GM23338 (cell line): ENCODE results near the gene TBX6. TPM values are rescaled to one million over a fixed set of nuclear protein-coding genes. Genes with fewer than 3 reads are reported as not detected.
"Not testable (repeated sequence)": the region's sequence is repeated elsewhere in the genome, so short reads cannot be mapped to it uniquely, and the experiment has no call there.

Source experiments
- ATAC-seq: fragments of 200-7000 bp; cut with Tn5 transposase; 3 replicates; pipeline ENCODE4 v1.9.1; 2020
- DNase-seq: peaks from one replicate; pipeline ENCODE4 v3.0.0-alpha.2; 2015; ENCODE audit warnings: low spot score
- H2AFZ ChIP-seq: fragments of 200-600 bp; sonication (generic); 2 replicates; pipeline ENCODE4 v1.8.0; 2016; ENCODE audit warnings: antibody characterized with exemption, mild to moderate bottlenecking, moderate library complexity
- H3F3A ChIP-seq: fragments of 200-600 bp; sonication (generic); replicated peaks from 2 replicates; pipeline ENCODE4 v1.8.0; 2017; ENCODE audit warnings: antibody characterized with exemption, mixed run types, low read depth
- H3K27ac ChIP-seq: fragments of 200-600 bp; sonication (generic); 2 replicates; pipeline ENCODE4 v1.6.1; 2016; ENCODE audit warnings: low read depth
- H3K27me3 ChIP-seq: fragments of 200-600 bp; sonication (generic); 2 replicates; pipeline ENCODE4 v1.8.0; 2016; ENCODE audit warnings: mild to moderate bottlenecking, mixed run types, moderate library complexity; ENCODE audit not compliant: insufficient read depth
- H3K36me3 ChIP-seq: fragments of 200-600 bp; sonication (generic); 2 replicates; pipeline ENCODE4 v1.8.0; 2016; ENCODE audit warnings: mild to moderate bottlenecking; ENCODE audit not compliant: insufficient read depth
- H3K4me1 ChIP-seq: fragments of 200-600 bp; sonication (generic); 2 replicates; pipeline ENCODE4 v1.8.0; 2016; ENCODE audit warnings: mild to moderate bottlenecking, moderate library complexity; ENCODE audit not compliant: insufficient read depth
- H3K4me2 ChIP-seq: fragments of 200-600 bp; sonication (generic); 2 replicates; pipeline ENCODE4 v1.7.1; 2017; ENCODE audit warnings: mixed run types
- H3K4me3 ChIP-seq: fragments of 200-600 bp; sonication (generic); 2 replicates; pipeline ENCODE4 v1.6.1; 2016; ENCODE audit warnings: mixed run types
- H3K79me2 ChIP-seq: fragments of 200-600 bp; sonication (generic); replicated peaks from 2 replicates; pipeline ENCODE4 v1.8.0; 2017; ENCODE audit warnings: mild to moderate bottlenecking; ENCODE audit not compliant: insufficient read depth
- H3K9me2 ChIP-seq: fragments of 200-600 bp; sonication (generic); 2 replicates; pipeline ENCODE4 v1.8.0; 2017; ENCODE audit not compliant: insufficient read depth
- H4K20me1 ChIP-seq: fragments of 200-600 bp; sonication (generic); replicated peaks from 2 replicates; pipeline ENCODE4 v1.8.0; 2017; ENCODE audit warnings: mild to moderate bottlenecking; ENCODE audit not compliant: insufficient read depth
- H3K27ac Mint-ChIP-seq: 2 replicates; pipeline ENCODE4 v1.8.0; 2020; ENCODE audit warnings: inconsistent platforms, mild to moderate bottlenecking, moderate library complexity, mixed read lengths
- H3K27me3 Mint-ChIP-seq: 3 replicates; pipeline ENCODE4 v1.8.0; 2022; ENCODE audit warnings: low read depth, mild to moderate bottlenecking, moderate library complexity, mixed read lengths, inconsistent platforms; ENCODE audit not compliant: insufficient read depth, poor library complexity
- H3K36me3 Mint-ChIP-seq: 3 replicates; pipeline ENCODE4 v1.8.0; 2021; ENCODE audit warnings: low read depth, mild to moderate bottlenecking, inconsistent platforms, moderate library complexity, mixed read lengths
- H3K4me1 Mint-ChIP-seq: 3 replicates; pipeline ENCODE4 v1.8.0; 2020; ENCODE audit warnings: mild to moderate bottlenecking, inconsistent platforms, mixed read lengths
- H3K4me3 Mint-ChIP-seq: 3 replicates; pipeline ENCODE4 v1.8.0; 2021; ENCODE audit warnings: moderate library complexity, mild to moderate bottlenecking, inconsistent platforms, mixed read lengths
- H3K9me3 Mint-ChIP-seq: 3 replicates; pipeline ENCODE4 v1.8.0; 2020; ENCODE audit warnings: moderate library complexity, mild to moderate bottlenecking, inconsistent platforms, mixed read lengths
- CREB1 ChIP-seq: fragments of 250-450 bp; sonication (Bioruptor Pico); IDR thresholded peaks from 2 replicates; pipeline ENCODE4 v1.5.0; 2020; ENCODE audit warnings: low read depth, mild to moderate bottlenecking, moderate library complexity
- CTCF ChIP-seq, 2 experiments: fragments of 200-600 bp in 1 of 2; sonication (generic) in 1 of 2; conservative IDR thresholded peaks; 2 replicates each; pipeline versions ENCODE4 v1.5.1 to v1.6.1; 2016 to 2017; ENCODE audit warnings: antibody characterized with exemption in 2 of 2, low read depth in 2 of 2, mild to moderate bottlenecking in 2 of 2, moderate library complexity in 1 of 2
- EZH2 ChIP-seq: fragments of 200-600 bp; sonication (generic); IDR thresholded peaks from one replicate; pipeline ENCODE4 v1.8.0; 2017; ENCODE audit warnings: antibody characterized with exemption, mild to moderate bottlenecking, low read depth; ENCODE audit not compliant: unreplicated experiment
- EZH2phosphoT487 ChIP-seq: fragments of 200-600 bp; sonication (generic); IDR thresholded peaks from one replicate; pipeline ENCODE4 v1.8.1; 2018; ENCODE audit warnings: antibody characterized with exemption; ENCODE audit not compliant: unreplicated experiment
- JUNB ChIP-seq: IDR thresholded peaks from one replicate; pipeline ENCODE4 v1.6.1; 2016; ENCODE audit warnings: antibody characterized with exemption; ENCODE audit not compliant: unreplicated experiment
- NANOG ChIP-seq: IDR thresholded peaks from 2 replicates; pipeline ENCODE4 v1.6.1; 2016; ENCODE audit warnings: antibody characterized with exemption, borderline replicate concordance
- POLR2AphosphoS5 ChIP-seq: IDR thresholded peaks from 2 replicates; pipeline ENCODE4 v1.6.1; 2016; ENCODE audit warnings: antibody characterized with exemption, low read depth
- STAT1 ChIP-seq: IDR thresholded peaks from one replicate; pipeline ENCODE4 v1.6.1; 2016; ENCODE audit warnings: antibody characterized with exemption; ENCODE audit not compliant: unreplicated experiment
- ZNF114 ChIP-seq: fragments of 250-450 bp; sonication (Bioruptor Pico); IDR thresholded peaks from 2 replicates; pipeline ENCODE4 v1.5.0; 2020; ENCODE audit warnings: mild to moderate bottlenecking, moderate library complexity
- ZNF331 ChIP-seq: fragments of 250-450 bp; sonication (Bioruptor Pico); IDR thresholded peaks from 2 replicates; pipeline ENCODE4 v1.5.0; 2020; ENCODE audit warnings: low read depth, mild to moderate bottlenecking, moderate library complexity
- polyA plus RNA-seq: library from polyadenylated mRNA; unstranded; fragments of >200 nt; fragmentation: Nextera tagmentation; extraction: Ambion mirVana; gene quantifications from 2 replicates; pipeline ENCODE4 v1.2.1, GENCODE V29; 2016
- total RNA-seq: library from RNA; depleted of rRNA; stranded (reverse); fragments of >200 nt; shearing (Covaris generic); gene quantifications from 2 replicates; pipeline ENCODE4 v1.2.3, GENCODE V29; 2014

The TBX6 gene
- total and polyA plus RNA-seq, 2 experiments from 2014 or later: 1.1 to 2.4 TPM

GRCh38 chr16:30115238-30115637 is 23.5 kb upstream of the TBX6 start:
- Histone ChIP-seq H3K27ac (no peak overlapping the region), H3K27me3 (no peaks in the 10 kb centered on the region), H3F3A (no peaks in the 10 kb centered on the region; the same call in 1 of the 2 replicates), H2AFZ (no peak overlapping the region), H3K79me2 (no peaks in the 10 kb centered on the region), H3K9me2 (no peaks in the 10 kb centered on the region), H3K4me2 (no peak overlapping the region), H4K20me1 (no peaks in the 10 kb centered on the region), H3K4me1 (peaks cover 4% of the 10 kb centered on the region), H3K36me3 (no peaks in the 10 kb centered on the region), H3K4me3 (no peak overlapping the region)
- H3K27ac Mint-ChIP-seq: no peak overlapping the region
- H3K4me1 Mint-ChIP-seq: peaks cover 9% of the 10 kb centered on the region
- no peak overlapping the region for H3K4me3 Mint-ChIP-seq
- TF ChIP-seq EZH2 (no peak), STAT1 (no peak)
- no peaks in the 10 kb centered on the region for H3K9me3 Mint-ChIP-seq
- no peak for DNase-seq
- peaks cover 5% of the 10 kb centered on the region for H3K27me3 Mint-ChIP-seq
- no peak for ATAC-seq
- no peaks in the 10 kb centered on the region; the same call in 2 of the 3 replicates for H3K36me3 Mint-ChIP-seq

- DNase-seq, H2AFZ ChIP-seq, H3K36me3 Mint-ChIP-seq, H3K36me3 ChIP-seq, H3K79me2 ChIP-seq, H3F3A ChIP-seq, H3K4me1 ChIP-seq, H4K20me1 ChIP-seq, H3K4me3 ChIP-seq, H3K27ac Mint-ChIP-seq, ATAC-seq, H3K4me1 Mint-ChIP-seq, H3K9me2 ChIP-seq, H3K4me2 ChIP-seq, H3K27me3 ChIP-seq, H3K4me3 Mint-ChIP-seq, H3K27me3 Mint-ChIP-seq, H3K9me3 Mint-ChIP-seq, H3K27ac ChIP-seq: not testable (repeated sequence)
Observed at GRCh38 chr16:30114833-30115232, 23.1 kb upstream of the TBX6 start.

GRCh38 chr16:30114411-30114810 is 22.7 kb upstream of the TBX6 start:
- no peak overlapping the region for H3K27ac Mint-ChIP-seq
- TF ChIP-seq POLR2AphosphoS5: no peak
- TF ChIP-seq ZNF331 (CRISPR knock-in tag): no peak
- TF ChIP-seq EZH2phosphoT487: no peak
- no peak for TF ChIP-seq JUNB
- ATAC-seq (no peak), DNase-seq (no peak)
- peaks cover 9% of the 10 kb centered on the region for H3K4me1 Mint-ChIP-seq
- no peaks in the 10 kb centered on the region for H3K27me3 ChIP-seq
- no peak overlapping the region for H3K4me3 ChIP-seq
- H3K9me3 Mint-ChIP-seq: no peaks in the 10 kb centered on the region
- no peaks in the 10 kb centered on the region for H3K9me2 ChIP-seq
- H4K20me1 ChIP-seq: no peaks in the 10 kb centered on the region
- no peaks in the 10 kb centered on the region; the same call in 2 of the 3 replicates for H3K36me3 Mint-ChIP-seq
- no peaks in the 10 kb centered on the region; the same call in 1 of the 2 replicates for H3F3A ChIP-seq
- no peak overlapping the region for H3K4me2 ChIP-seq
- H3K27me3 Mint-ChIP-seq: peaks cover 5% of the 10 kb centered on the region
- H3K36me3 ChIP-seq: no peaks in the 10 kb centered on the region
- no peaks in the 10 kb centered on the region for H3K79me2 ChIP-seq
- no peak overlapping the region for H3K27ac ChIP-seq
- H3K4me3 Mint-ChIP-seq: no peak overlapping the region
- H2AFZ ChIP-seq: no peak overlapping the region
- peaks cover 4% of the 10 kb centered on the region for H3K4me1 ChIP-seq

GRCh38 chr16:30113711-30114333 is 22.1 kb upstream of the TBX6 start:
- no peaks in the 10 kb centered on the region for H4K20me1 ChIP-seq
- no peaks in the 10 kb centered on the region; the same call in 1 of the 2 replicates for H3F3A ChIP-seq
- H3K9me2 ChIP-seq: no peaks in the 10 kb centered on the region
- Mint-ChIP-seq H3K27ac (no peak overlapping the region; the same call in none of the 2 replicates), H3K27me3 (peaks cover 5% of the 10 kb centered on the region), H3K36me3 (no peaks in the 10 kb centered on the region; the same call in 2 of the 3 replicates), H3K9me3 (no peaks in the 10 kb centered on the region), H3K4me3 (no peak overlapping the region), H3K4me1 (peaks cover 9% of the 10 kb centered on the region)
- DNase-seq: no peak
- no peak for ATAC-seq
- H2AFZ ChIP-seq: no peak overlapping the region
- H3K4me1 ChIP-seq: peaks cover 4% of the 10 kb centered on the region
- H3K4me2 ChIP-seq: no peak overlapping the region
- no peak overlapping the region for H3K4me3 ChIP-seq
- no peak overlapping the region for H3K27ac ChIP-seq
- no peaks in the 10 kb centered on the region for H3K36me3 ChIP-seq
- no peaks in the 10 kb centered on the region for H3K27me3 ChIP-seq
- H3K79me2 ChIP-seq: no peaks in the 10 kb centered on the region
- TF ChIP-seq STAT1 (no peak), EZH2phosphoT487 (no peak), ZNF114 (no peak), POLR2AphosphoS5 (no peak), EZH2 (no peak), NANOG (no peak), CTCF (conservative IDR thresholded peaks at IDR 0.05; ENCODE audit: low read depth in 2 of 2) (no peak), CREB1 (no peak)
